Skeletal muscle tissue (tissue), 4 donors: Measurements from ENCODE around the gene KXD1. TPM values are rescaled to one million over a fixed set of nuclear protein-coding genes. Genes with fewer than 3 reads are reported as not detected.
A peak's percentile ranks its signal among the peaks of the same experiment; 100 is the strongest.

Source experiments
- H3K27ac ChIP-seq: one replicate; pipeline ENCODE4 v1.7.0; 2013; ENCODE audit warnings: mild to moderate bottlenecking, low read depth, low read length, inconsistent platforms
- H3K27me3 ChIP-seq, 3 donors: one replicate each; pipeline ENCODE4 v1.7.0; 2013; ENCODE audit warnings: low read length in 3 of 3; ENCODE audit not compliant: control insufficient read depth in 3 of 3, insufficient read depth in 3 of 3
- H3K36me3 ChIP-seq, 3 donors: one replicate each; pipeline ENCODE4 v1.7.0; 2013; ENCODE audit warnings: low read length in 3 of 3; ENCODE audit not compliant: control insufficient read depth in 3 of 3, insufficient read depth in 3 of 3
- H3K4me1 ChIP-seq, 3 donors: one replicate each; pipeline ENCODE4 v1.7.0; 2013; ENCODE audit warnings: low read length in 3 of 3, mild to moderate bottlenecking in 3 of 3; ENCODE audit not compliant: control insufficient read depth in 3 of 3, insufficient read depth in 3 of 3
- H3K4me3 ChIP-seq, 3 donors: one replicate each; pipeline ENCODE4 v1.7.0; 2013; ENCODE audit warnings: low read length in 3 of 3
- H3K9ac ChIP-seq, 3 donors: one replicate each; pipeline ENCODE4 v1.7.0; 2013; ENCODE audit warnings: low read length in 3 of 3, mild to moderate bottlenecking in 3 of 3, moderate library complexity in 2 of 3, low read depth in 1 of 3
- H3K9me3 ChIP-seq, 3 donors: one replicate each; pipeline ENCODE4 v1.7.0; 2013; ENCODE audit warnings: low read length in 3 of 3; ENCODE audit not compliant: control insufficient read depth in 3 of 3
- total RNA-seq: library from RNA; depleted of rRNA; stranded (reverse); fragments of >200 nt; gene quantifications from one replicate; pipeline ENCODE4 v1.2.3, GENCODE V29; 2014
- donor health status: Osteomylitis.

Gene KXD1
- total RNA-seq, 1 donor from 2014 or later = 36.0 TPM

GRCh38 chr19:18574691-18575291 lies 17.1 kb downstream of the KXD1 start:
- Histone ChIP-seq H3K4me1 (peaks cover 18 to 24% (median 18%) of the 10 kb centered on the region in 3 donors), H3K27ac (no peak overlapping the region), H3K4me3 (no peak overlapping the region), H3K27me3 (no peaks in the 10 kb centered on the region), H3K9me3 (no peaks in the 10 kb centered on the region), H3K36me3 (peaks cover 35 to 40% (median 37%) of the 10 kb centered on the region in 3 donors), H3K9ac (no peak overlapping the region)

GRCh38 chr19:18576383-18576782 lies 18.7 kb downstream of the KXD1 start:
- Histone ChIP-seq H3K36me3 (peaks cover 35 to 40% (median 37%) of the 10 kb centered on the region in 3 donors), H3K9me3 (no peaks in the 10 kb centered on the region), H3K27me3 (no peaks in the 10 kb centered on the region), H3K9ac (no peak overlapping the region), H3K4me3 (no peak overlapping the region), H3K27ac (no peak overlapping the region), H3K4me1 (peaks cover 15 to 19% (median 16%) of the 10 kb centered on the region in 3 donors)

- Histone ChIP-seq H3K36me3 (peaks cover 35 to 40% (median 37%) of the 10 kb centered on the region in 3 donors), H3K27ac (no peak overlapping the region), H3K4me3 (no peak overlapping the region), H3K4me1 (peaks cover 11 to 12% (median 12%) of the 10 kb centered on the region in 3 donors), H3K9me3 (no peaks in the 10 kb centered on the region), H3K27me3 (no peaks in the 10 kb centered on the region), H3K9ac (no peak overlapping the region)
These were observed 19.8 kb downstream of the KXD1 start for GRCh38 chr19:18577365-18577914.

- no peak overlapping the region for H3K4me3 ChIP-seq
- no peak overlapping the region for H3K27ac ChIP-seq
- H3K9me3 ChIP-seq = no peaks in the 10 kb centered on the region
- H3K36me3 ChIP-seq = peaks cover 10 to 18% (median 17%) of the 10 kb centered on the region in 3 donors
- H3K9ac ChIP-seq = no peak overlapping the region
- H3K27me3 ChIP-seq = no peaks in the 10 kb centered on the region
- H3K4me1 ChIP-seq = no peaks in the 10 kb centered on the region
These were observed 22.6 kb downstream of the KXD1 start for GRCh38 chr19:18580311-18580710.

GRCh38 chr19:18586306-18586705 lies 28.6 kb downstream of the KXD1 start:
- Histone ChIP-seq H3K9ac (no peak overlapping the region), H3K9me3 (no peaks in the 10 kb centered on the region), H3K36me3 (peaks cover 3 to 9% (median 6%) of the 10 kb centered on the region in 3 donors), H3K27me3 (no peaks in the 10 kb centered on the region), H3K4me1 (peaks cover 24 to 36% (median 28%) of the 10 kb centered on the region in 3 donors), H3K4me3 (no peak overlapping the region), H3K27ac (no peak overlapping the region)

GRCh38 chr19:18587561-18587960 lies 29.9 kb downstream of the KXD1 start:
- Histone ChIP-seq H3K27ac (no peak overlapping the region), H3K9ac (peak overlapping the region in 1 of 3 donors; percentile 84), H3K27me3 (no peaks in the 10 kb centered on the region), H3K9me3 (no peaks in the 10 kb centered on the region), H3K4me3 (peak overlapping the region in 2 of 3 donors; percentile 76 to 87), H3K4me1 (peaks cover 28 to 36% (median 33%) of the 10 kb centered on the region in 3 donors), H3K36me3 (peaks cover 3 to 13% (median 6%) of the 10 kb centered on the region in 3 donors)

GRCh38 chr19:18587962-18588610 lies 30.4 kb downstream of the KXD1 start:
- H3K27me3 ChIP-seq = no peaks in the 10 kb centered on the region
- peaks cover 28 to 36% (median 33%) of the 10 kb centered on the region in 3 donors for H3K4me1 ChIP-seq
- H3K4me3 ChIP-seq = peak overlapping the region; percentile 76 to 89 (median 87)
- peak overlapping the region; percentile 79 for H3K27ac ChIP-seq
- H3K9me3 ChIP-seq = no peaks in the 10 kb centered on the region
- peak overlapping the region; percentile 80 to 96 (median 84) for H3K9ac ChIP-seq
- peaks cover 3 to 13% (median 6%) of the 10 kb centered on the region in 3 donors for H3K36me3 ChIP-seq

- H3K9ac ChIP-seq = peak within 1 kb of the TSS; percentile 80 to 96 (median 84)
- H3K36me3 ChIP-seq = peaks cover 3 to 13% (median 6%) of the 10 kb centered on the region in 3 donors
- peak within 1 kb of the TSS; percentile 76 to 89 (median 87) for H3K4me3 ChIP-seq
- peak within 1 kb of the TSS; percentile 79 for H3K27ac ChIP-seq
- H3K9me3 ChIP-seq = no peaks in the 10 kb centered on the region
- H3K27me3 ChIP-seq = no peaks in the 10 kb centered on the region
- H3K4me1 ChIP-seq = peaks cover 28 to 42% (median 36%) of the 10 kb centered on the region in 3 donors
These were observed 31.1 kb downstream of the KXD1 start, which contains the start of gene REX1BD for GRCh38 chr19:18588611-18589379. REX1BD (plus strand) TSS chr19:18588798; CDS start chr19:18588802, 4 bp downstream.

- Histone ChIP-seq H3K4me1 (peaks cover 29 to 43% (median 41%) of the 10 kb centered on the region in 3 donors), H3K27ac (peak overlapping the region; percentile 79), H3K27me3 (no peaks in the 10 kb centered on the region), H3K36me3 (peaks cover 3 to 13% (median 6%) of the 10 kb centered on the region in 3 donors), H3K9me3 (no peaks in the 10 kb centered on the region), H3K4me3 (peak overlapping the region; percentile 76 to 89 (median 87)), H3K9ac (peak overlapping the region; percentile 77 to 96 (median 84))
These were observed 32.0 kb downstream of the KXD1 start for GRCh38 chr19:18589380-18590272.
